Endodermal cell (in vitro differentiated cells): Measurements from ENCODE around the gene COL15A1. TPM values are rescaled to one million over a fixed set of nuclear protein-coding genes. Genes with fewer than 3 reads are reported as not detected.

Experiments
- DNase-seq: peaks from one replicate; pipeline ENCODE4 v3.0.0-alpha.2; 2017
- H3K27ac ChIP-seq: 2 replicates; pipeline ENCODE4 v1.5.1; 2013; ENCODE audit warnings: mild to moderate bottlenecking, low read depth, low read length, moderate library complexity
- H3K27me3 ChIP-seq: 2 replicates; pipeline ENCODE4 v1.6.1; 2013; ENCODE audit warnings: mild to moderate bottlenecking, low read length, moderate library complexity; ENCODE audit not compliant: insufficient read depth, control insufficient read depth, poor library complexity, severe bottlenecking
- H3K36me3 ChIP-seq: 2 replicates; pipeline ENCODE4 v1.7.0; 2013; ENCODE audit warnings: mild to moderate bottlenecking, low read length, moderate library complexity; ENCODE audit not compliant: control insufficient read depth, insufficient read depth
- H3K4me1 ChIP-seq: one replicate; pipeline ENCODE4 v1.7.0; 2013; ENCODE audit warnings: low read length; ENCODE audit not compliant: control insufficient read depth, insufficient read depth
- H3K4me3 ChIP-seq: 2 replicates; pipeline ENCODE4 v1.5.1; 2013; ENCODE audit warnings: mild to moderate bottlenecking, low read length, moderate library complexity
- H3K9ac ChIP-seq: 2 replicates; pipeline ENCODE4 v1.6.1; 2013; ENCODE audit warnings: mild to moderate bottlenecking, low read length, moderate library complexity; ENCODE audit not compliant: poor library complexity, severe bottlenecking; ENCODE audit errors: extremely low read depth
- H3K9me3 ChIP-seq: 2 replicates; pipeline ENCODE4 v1.6.1; 2013; ENCODE audit warnings: mild to moderate bottlenecking, low read length, moderate library complexity; ENCODE audit not compliant: control insufficient read depth
- H3K27ac Mint-ChIP-seq: 2 replicates; pipeline ENCODE4 v1.8.0; 2020; ENCODE audit warnings: mixed read lengths
- H3K27me3 Mint-ChIP-seq: 2 replicates; pipeline ENCODE4 v1.8.0; 2021; ENCODE audit warnings: mild to moderate bottlenecking, mixed read lengths; ENCODE audit not compliant: insufficient read depth
- H3K36me3 Mint-ChIP-seq: 2 replicates; pipeline ENCODE4 v1.8.0; 2020; ENCODE audit warnings: low read depth, mixed read lengths
- H3K4me1 Mint-ChIP-seq: 2 replicates; pipeline ENCODE4 v1.8.0; 2020; ENCODE audit warnings: mixed read lengths
- H3K4me3 Mint-ChIP-seq: 2 replicates; pipeline ENCODE4 v1.8.0; 2020; ENCODE audit warnings: mild to moderate bottlenecking, moderate library complexity, mixed read lengths
- H3K9me3 Mint-ChIP-seq: 2 replicates; pipeline ENCODE4 v1.8.0; 2020; ENCODE audit warnings: mild to moderate bottlenecking, mixed read lengths
- WGBS, 2 experiments: methylation state at CpG; one replicate each; pipeline versions ENCODE4 v1.1.5 to v1.1.7; 2013; ENCODE audit warnings: missing lambda C conversion rate in 2 of 2, mixed read lengths in 1 of 2; ENCODE audit not compliant: insufficient coverage in 1 of 2, insufficient read length in 1 of 2; 5-methylcytosine and 5-hydroxymethylcytosine counted together
- total RNA-seq, 2 donors: library from RNA; stranded (reverse); fragmentation: NEBNext Ultra II Directional in 1 of 2; extraction: Animal tissue kit (Norgen Biotek cat#: 25700) in 1 of 2; gene quantifications; 2 replicates in 1 of 2; 3 replicates in 1 of 2; pipeline ENCODE4 v1.2.1, GENCODE V29; 2021
- TF ChIP-seq, protein P1 (sequence below): fragments of 200-600 bp; sonication (generic); conservative IDR thresholded peaks from 2 replicates; pipeline ENCODE4 v1.5.0; 2021; ENCODE audit warnings: antibody characterized with exemption, mild to moderate bottlenecking

The COL15A1 gene
- total RNA-seq, 2 donors from 2014 or later: 0.27 TPM; not detected in 1

- no peak overlapping the region for H3K9ac ChIP-seq
- H3K4me1 ChIP-seq: peaks cover 3% of the 10 kb centered on the region
- H3K27ac Mint-ChIP-seq: no peak overlapping the region
- peak; percentile 22 for DNase-seq
- H3K36me3 ChIP-seq: no peaks in the 10 kb centered on the region
- no peak overlapping the region for H3K4me3 Mint-ChIP-seq
- H3K27me3 ChIP-seq: no peaks in the 10 kb centered on the region
- no peaks in the 10 kb centered on the region for H3K36me3 Mint-ChIP-seq
- no peaks in the 10 kb centered on the region for H3K4me1 Mint-ChIP-seq
- 93 to 100% methylated on average over 3 to 5 of the region's 5 CpGs for WGBS, 2 experiments
- H3K9me3 ChIP-seq: no peaks in the 10 kb centered on the region
- H3K9me3 Mint-ChIP-seq: no peaks in the 10 kb centered on the region
- no peak overlapping the region for H3K4me3 ChIP-seq
- TF ChIP-seq, protein P1, sequence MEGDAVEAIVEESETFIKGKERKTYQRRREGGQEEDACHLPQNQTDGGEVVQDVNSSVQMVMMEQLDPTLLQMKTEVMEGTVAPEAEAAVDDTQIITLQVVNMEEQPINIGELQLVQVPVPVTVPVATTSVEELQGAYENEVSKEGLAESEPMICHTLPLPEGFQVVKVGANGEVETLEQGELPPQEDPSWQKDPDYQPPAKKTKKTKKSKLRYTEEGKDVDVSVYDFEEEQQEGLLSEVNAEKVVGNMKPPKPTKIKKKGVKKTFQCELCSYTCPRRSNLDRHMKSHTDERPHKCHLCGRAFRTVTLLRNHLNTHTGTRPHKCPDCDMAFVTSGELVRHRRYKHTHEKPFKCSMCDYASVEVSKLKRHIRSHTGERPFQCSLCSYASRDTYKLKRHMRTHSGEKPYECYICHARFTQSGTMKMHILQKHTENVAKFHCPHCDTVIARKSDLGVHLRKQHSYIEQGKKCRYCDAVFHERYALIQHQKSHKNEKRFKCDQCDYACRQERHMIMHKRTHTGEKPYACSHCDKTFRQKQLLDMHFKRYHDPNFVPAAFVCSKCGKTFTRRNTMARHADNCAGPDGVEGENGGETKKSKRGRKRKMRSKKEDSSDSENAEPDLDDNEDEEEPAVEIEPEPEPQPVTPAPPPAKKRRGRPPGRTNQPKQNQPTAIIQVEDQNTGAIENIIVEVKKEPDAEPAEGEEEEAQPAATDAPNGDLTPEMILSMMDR: no peak
- peaks cover 2% of the 10 kb centered on the region for H3K27me3 Mint-ChIP-seq
- H3K27ac ChIP-seq: no peak overlapping the region
These were observed 40.8 kb upstream of the COL15A1 start for GRCh38 chr9:98902925-98903324.

- Histone ChIP-seq H3K4me3 (no peak overlapping the region), H3K9me3 (no peaks in the 10 kb centered on the region), H3K36me3 (no peaks in the 10 kb centered on the region), H3K27ac (no peak overlapping the region), H3K4me1 (peaks cover 3% of the 10 kb centered on the region), H3K27me3 (no peaks in the 10 kb centered on the region), H3K9ac (no peak overlapping the region)
- no peak overlapping the region for H3K27ac Mint-ChIP-seq
- no peaks in the 10 kb centered on the region for H3K9me3 Mint-ChIP-seq
- H3K4me1 Mint-ChIP-seq: no peaks in the 10 kb centered on the region
- peaks cover 2% of the 10 kb centered on the region for H3K27me3 Mint-ChIP-seq
- 89 to 97% methylated on average over 6 to 8 of the region's 8 CpGs for WGBS, 2 experiments
- TF ChIP-seq, protein P1: no peak
- peak; percentile 45 for DNase-seq
- no peak overlapping the region for H3K4me3 Mint-ChIP-seq
- H3K36me3 Mint-ChIP-seq: no peaks in the 10 kb centered on the region
These were observed 39.7 kb upstream of the COL15A1 start for GRCh38 chr9:98903961-98904411.

GRCh38 chr9:98905015-98905414 lies 38.7 kb upstream of the COL15A1 start:
- Histone ChIP-seq H3K9me3 (no peaks in the 10 kb centered on the region), H3K27me3 (no peaks in the 10 kb centered on the region), H3K27ac (no peak overlapping the region), H3K9ac (no peak overlapping the region), H3K4me3 (no peak overlapping the region), H3K36me3 (no peaks in the 10 kb centered on the region), H3K4me1 (peaks cover 3% of the 10 kb centered on the region)
- no peak for DNase-seq
- TF ChIP-seq, protein P1: no peak
- no peaks in the 10 kb centered on the region for H3K4me1 Mint-ChIP-seq
- H3K36me3 Mint-ChIP-seq: no peaks in the 10 kb centered on the region
- no peak overlapping the region for H3K4me3 Mint-ChIP-seq
- H3K27me3 Mint-ChIP-seq: peaks cover 2% of the 10 kb centered on the region
- 89 to 91% methylated on average over 4 of the region's 4 CpGs for WGBS, 2 experiments
- no peaks in the 10 kb centered on the region for H3K9me3 Mint-ChIP-seq
- H3K27ac Mint-ChIP-seq: no peak overlapping the region
